ENCODE results near the gene CDPF1.
"Not testable (repeated sequence)": the region's sequence is repeated elsewhere in the genome, so short reads cannot be mapped to it uniquely, and the experiment has no call there.

Gene CDPF1

GRCh38 chr22:46281866-46282678, 32.0 kb upstream of the CDPF1 start:
- DNase-seq (ENCODE audit: low read depth in 2 of 3, low spot score in 1 of 3): no peak

GRCh38 chr22:46280999-46281623, 31.0 kb upstream of the CDPF1 start:
- DNase-seq (ENCODE audit: low read depth in 2 of 3, low spot score in 1 of 3): no peak

GRCh38 chr22:46280063-46280817, 30.1 kb upstream of the CDPF1 start:
- no peak for DNase-seq (ENCODE audit: low read depth in 2 of 3, low spot score in 1 of 3)

GRCh38 chr22:46278656-46279645, 28.9 kb upstream of the CDPF1 start:
- DNase-seq (ENCODE audit: low read depth in 2 of 3, low spot score in 1 of 3): no peak

- no peak for DNase-seq (ENCODE audit: low read depth in 2 of 3, low spot score in 1 of 3)
Measured at GRCh38 chr22:46276563-46276962, 26.5 kb upstream of the CDPF1 start.

- no peak for DNase-seq (ENCODE audit: low read depth in 2 of 3, low spot score in 1 of 3)
Measured at GRCh38 chr22:46275455-46276122, 25.5 kb upstream of the CDPF1 start.

- DNase-seq (ENCODE audit: low read depth in 2 of 3, low spot score in 1 of 3): no peak
Measured at GRCh38 chr22:46274381-46274780, 24.3 kb upstream of the CDPF1 start.

- DNase-seq (ENCODE audit: low read depth in 2 of 3, low spot score in 1 of 3): no peak
Measured at GRCh38 chr22:46273432-46274148, 23.5 kb upstream of the CDPF1 start.

- DNase-seq (ENCODE audit: low read depth in 2 of 3, low spot score in 1 of 3): no peak
Measured at GRCh38 chr22:46272762-46273431, 22.8 kb upstream of the CDPF1 start.

GRCh38 chr22:46272196-46272595, 22.1 kb upstream of the CDPF1 start:
- no peak for DNase-seq (ENCODE audit: low read depth in 2 of 3, low spot score in 1 of 3)

GRCh38 chr22:46269564-46269963, 19.5 kb upstream of the CDPF1 start:
- DNase-seq (ENCODE audit: low read depth in 2 of 3, low spot score in 1 of 3): no peak

GRCh38 chr22:46267431-46268279, 17.6 kb upstream of the CDPF1 start, which contains the start of gene TTC38:
TTC38 (plus strand) TSS chr22:46268008; CDS start chr22:46268040, 32 bp downstream.
- peak in 2 of 3 donors; percentile 5 to 46 for DNase-seq (ENCODE audit: low read depth in 2 of 3, low spot score in 1 of 3)

- DNase-seq (ENCODE audit: low read depth in 2 of 3, low spot score in 1 of 3): not testable (repeated sequence)
Measured at GRCh38 chr22:46265627-46266026, 15.5 kb upstream of the CDPF1 start.

GRCh38 chr22:46264520-46264919, 14.4 kb upstream of the CDPF1 start:
- DNase-seq (ENCODE audit: low read depth in 2 of 3, low spot score in 1 of 3): not testable (repeated sequence)

GRCh38 chr22:46263216-46263590, 13.1 kb upstream of the CDPF1 start, which contains the start of gene PKDREJ:
PKDREJ (minus strand) TSS chr22:46263343; CDS start chr22:46263322, 21 bp downstream.
- no peak for DNase-seq (ENCODE audit: low read depth in 2 of 3, low spot score in 1 of 3)

GRCh38 chr22:46262449-46263215, 12.5 kb upstream of the CDPF1 start:
- peak in 1 of 3 donors; percentile 31 for DNase-seq (ENCODE audit: low read depth in 2 of 3, low spot score in 1 of 3)

- no peak for DNase-seq (ENCODE audit: low read depth in 2 of 3, low spot score in 1 of 3)
Measured at GRCh38 chr22:46260038-46260437, 9.9 kb upstream of the CDPF1 start.
